ENCODE data around the gene CENPU. TPM values are rescaled to one million over a fixed set of nuclear protein-coding genes. Genes with fewer than 3 reads are reported as not detected.
A peak's percentile ranks its signal among the peaks of the same experiment; 100 is the strongest.

The CENPU gene
- polyA plus RNA-seq, 1 donor from 2014 or later = 13.0 TPM

- no peak for TF ChIP-seq MXI1 (conservative IDR thresholded peaks at IDR 0.05; ENCODE audit: poor library complexity, severe bottlenecking)
- no peak for TF ChIP-seq EZH2 (IDR thresholded peaks at IDR 0.05; ENCODE audit: borderline replicate concordance, insufficient read depth, low read length, poor library complexity, severe bottlenecking)
- TF ChIP-seq, protein P1, sequence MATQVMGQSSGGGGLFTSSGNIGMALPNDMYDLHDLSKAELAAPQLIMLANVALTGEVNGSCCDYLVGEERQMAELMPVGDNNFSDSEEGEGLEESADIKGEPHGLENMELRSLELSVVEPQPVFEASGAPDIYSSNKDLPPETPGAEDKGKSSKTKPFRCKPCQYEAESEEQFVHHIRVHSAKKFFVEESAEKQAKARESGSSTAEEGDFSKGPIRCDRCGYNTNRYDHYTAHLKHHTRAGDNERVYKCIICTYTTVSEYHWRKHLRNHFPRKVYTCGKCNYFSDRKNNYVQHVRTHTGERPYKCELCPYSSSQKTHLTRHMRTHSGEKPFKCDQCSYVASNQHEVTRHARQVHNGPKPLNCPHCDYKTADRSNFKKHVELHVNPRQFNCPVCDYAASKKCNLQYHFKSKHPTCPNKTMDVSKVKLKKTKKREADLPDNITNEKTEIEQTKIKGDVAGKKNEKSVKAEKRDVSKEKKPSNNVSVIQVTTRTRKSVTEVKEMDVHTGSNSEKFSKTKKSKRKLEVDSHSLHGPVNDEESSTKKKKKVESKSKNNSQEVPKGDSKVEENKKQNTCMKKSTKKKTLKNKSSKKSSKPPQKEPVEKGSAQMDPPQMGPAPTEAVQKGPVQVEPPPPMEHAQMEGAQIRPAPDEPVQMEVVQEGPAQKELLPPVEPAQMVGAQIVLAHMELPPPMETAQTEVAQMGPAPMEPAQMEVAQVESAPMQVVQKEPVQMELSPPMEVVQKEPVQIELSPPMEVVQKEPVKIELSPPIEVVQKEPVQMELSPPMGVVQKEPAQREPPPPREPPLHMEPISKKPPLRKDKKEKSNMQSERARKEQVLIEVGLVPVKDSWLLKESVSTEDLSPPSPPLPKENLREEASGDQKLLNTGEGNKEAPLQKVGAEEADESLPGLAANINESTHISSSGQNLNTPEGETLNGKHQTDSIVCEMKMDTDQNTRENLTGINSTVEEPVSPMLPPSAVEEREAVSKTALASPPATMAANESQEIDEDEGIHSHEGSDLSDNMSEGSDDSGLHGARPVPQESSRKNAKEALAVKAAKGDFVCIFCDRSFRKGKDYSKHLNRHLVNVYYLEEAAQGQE (IDR thresholded peaks at IDR 0.05; ENCODE audit: borderline replicate concordance) = no peak
- TF ChIP-seq POLR2AphosphoS5 (IDR thresholded peaks at IDR 0.05) = no peak
- TF ChIP-seq EP300 (conservative IDR thresholded peaks at IDR 0.05; ENCODE audit: poor library complexity, severe bottlenecking) = no peak
- TF ChIP-seq TAF1 (IDR thresholded peaks at IDR 0.05; ENCODE audit: low read depth) = no peak
- TF ChIP-seq RAD21 (conservative IDR thresholded peaks at IDR 0.05) = no peak
- no peak for TF ChIP-seq SMC3 (conservative IDR thresholded peaks at IDR 0.05; ENCODE audit: poor library complexity)
- TF ChIP-seq, protein P2, sequence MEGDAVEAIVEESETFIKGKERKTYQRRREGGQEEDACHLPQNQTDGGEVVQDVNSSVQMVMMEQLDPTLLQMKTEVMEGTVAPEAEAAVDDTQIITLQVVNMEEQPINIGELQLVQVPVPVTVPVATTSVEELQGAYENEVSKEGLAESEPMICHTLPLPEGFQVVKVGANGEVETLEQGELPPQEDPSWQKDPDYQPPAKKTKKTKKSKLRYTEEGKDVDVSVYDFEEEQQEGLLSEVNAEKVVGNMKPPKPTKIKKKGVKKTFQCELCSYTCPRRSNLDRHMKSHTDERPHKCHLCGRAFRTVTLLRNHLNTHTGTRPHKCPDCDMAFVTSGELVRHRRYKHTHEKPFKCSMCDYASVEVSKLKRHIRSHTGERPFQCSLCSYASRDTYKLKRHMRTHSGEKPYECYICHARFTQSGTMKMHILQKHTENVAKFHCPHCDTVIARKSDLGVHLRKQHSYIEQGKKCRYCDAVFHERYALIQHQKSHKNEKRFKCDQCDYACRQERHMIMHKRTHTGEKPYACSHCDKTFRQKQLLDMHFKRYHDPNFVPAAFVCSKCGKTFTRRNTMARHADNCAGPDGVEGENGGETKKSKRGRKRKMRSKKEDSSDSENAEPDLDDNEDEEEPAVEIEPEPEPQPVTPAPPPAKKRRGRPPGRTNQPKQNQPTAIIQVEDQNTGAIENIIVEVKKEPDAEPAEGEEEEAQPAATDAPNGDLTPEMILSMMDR (IDR thresholded peaks at IDR 0.05; ENCODE audit: poor library complexity, severe bottlenecking) = no peak
- no peaks in the 10 kb centered on the region for H3K36me3 ChIP-seq (ENCODE audit: insufficient read depth, low read length)
- no peaks in the 10 kb centered on the region for H3F3A ChIP-seq (ENCODE audit: insufficient read depth, low read length, poor library complexity, severe bottlenecking)
- H2AFZ ChIP-seq (ENCODE audit: low read depth, low read length) = no peak overlapping the region
- peaks cover 39% of the 10 kb centered on the region for H3K79me2 ChIP-seq (replicated peaks; ENCODE audit: insufficient read depth, low read length)
- no peak overlapping the region for H3K9ac ChIP-seq (ENCODE audit: low read length)
- no peak overlapping the region for H3K27ac ChIP-seq (ENCODE audit: low read length)
- H4K20me1 ChIP-seq (ENCODE audit: insufficient read depth) = no peaks in the 10 kb centered on the region
- H3K4me3 ChIP-seq (ENCODE audit: low read length) = peak overlapping the region; percentile 92
- no peak overlapping the region for H3K4me2 ChIP-seq (ENCODE audit: low read length)
- H3K9me2 ChIP-seq (ENCODE audit: insufficient read depth, low read length) = no peaks in the 10 kb centered on the region
- H3K27me3 ChIP-seq (ENCODE audit: insufficient read depth, low read depth, low read length) = no peaks in the 10 kb centered on the region
- H3K9me3 ChIP-seq (ENCODE audit: low read length) = no peaks in the 10 kb centered on the region
These were observed 87.8 kb downstream of the CENPU start for GRCh38 chr4:184645904-184646610.

DNA sequence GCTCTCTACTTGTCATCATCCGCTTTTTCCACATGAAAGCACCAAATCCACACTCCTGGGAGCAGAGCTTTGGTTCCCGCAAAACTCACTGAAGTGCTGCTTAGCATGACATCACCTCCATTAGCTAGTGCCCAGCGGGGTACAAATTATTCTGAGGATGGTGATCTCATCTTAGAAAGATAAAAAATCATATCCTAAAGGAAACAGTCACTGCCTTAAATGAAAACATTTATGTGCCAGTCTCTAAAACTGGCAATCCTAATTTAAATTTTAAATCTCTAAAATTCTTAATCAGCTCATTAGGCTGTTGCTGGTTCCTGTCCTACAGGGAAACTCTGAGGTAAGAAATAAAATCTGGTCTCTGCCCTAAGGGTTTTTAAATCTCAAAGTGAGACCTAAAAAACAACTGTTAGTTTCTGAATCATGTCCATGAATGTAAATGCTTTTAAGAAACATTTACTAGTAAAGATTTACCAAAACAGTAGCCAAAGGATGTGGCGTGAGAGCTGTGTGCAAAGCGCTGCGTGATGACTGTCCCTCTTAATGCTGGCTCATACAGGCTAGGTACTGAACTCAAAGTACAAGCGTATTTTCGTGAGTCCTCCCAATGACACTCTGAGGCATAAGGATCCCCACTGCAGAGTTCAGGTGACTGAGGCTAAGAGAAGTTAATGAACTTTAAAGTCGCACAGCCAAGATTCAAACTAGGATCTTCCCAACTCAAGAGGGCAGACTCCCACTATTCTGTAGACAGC is 89.2 kb downstream of the CENPU start:
- Histone ChIP-seq H3K9me2 (ENCODE audit: insufficient read depth, low read length) (no peaks in the 10 kb centered on the region), H3K36me3 (ENCODE audit: insufficient read depth, low read length) (no peaks in the 10 kb centered on the region), H2AFZ (ENCODE audit: low read depth, low read length) (no peak overlapping the region), H3K4me3 (ENCODE audit: low read length) (peak overlapping the region; percentile 34), H3K9ac (ENCODE audit: low read length) (peak overlapping the region; percentile 35), H3K4me2 (ENCODE audit: low read length) (no peak overlapping the region), H3K9me3 (ENCODE audit: low read length) (no peaks in the 10 kb centered on the region), H3K27ac (ENCODE audit: low read length) (peak overlapping the region; percentile 62), H3K27me3 (ENCODE audit: insufficient read depth, low read depth, low read length) (no peaks in the 10 kb centered on the region), H3F3A (ENCODE audit: insufficient read depth, low read length, poor library complexity, severe bottlenecking) (no peaks in the 10 kb centered on the region), H3K79me2 (replicated peaks; ENCODE audit: insufficient read depth, low read length) (peaks cover 52% of the 10 kb centered on the region), H4K20me1 (ENCODE audit: insufficient read depth) (no peaks in the 10 kb centered on the region)
- no peak for TF ChIP-seq RAD21 (conservative IDR thresholded peaks at IDR 0.05)
- peak; percentile 13 for TF ChIP-seq POLR2AphosphoS5 (IDR thresholded peaks at IDR 0.05)
- no peak for TF ChIP-seq MXI1 (conservative IDR thresholded peaks at IDR 0.05; ENCODE audit: poor library complexity, severe bottlenecking)
- no peak for TF ChIP-seq TAF1 (IDR thresholded peaks at IDR 0.05; ENCODE audit: low read depth)
- TF ChIP-seq SMC3 (conservative IDR thresholded peaks at IDR 0.05; ENCODE audit: poor library complexity) = no peak
- TF ChIP-seq, protein P1 (IDR thresholded peaks at IDR 0.05; ENCODE audit: borderline replicate concordance) = no peak
- TF ChIP-seq EZH2 (IDR thresholded peaks at IDR 0.05; ENCODE audit: borderline replicate concordance, insufficient read depth, low read length, poor library complexity, severe bottlenecking) = no peak
